ENCODE measurements around the gene ARL6IP5.
A peak's percentile ranks its signal among the peaks of the same experiment; 100 is the strongest.

ARL6IP5 gene

GRCh38 chr3:69079269-69080159, 5.2 kb upstream of the ARL6IP5 start:
- DNase-seq (ENCODE audit: low read depth in 2 of 2): no peak
- peak overlapping the region; percentile 61 to 72 for H3K4me3 ChIP-seq (replicated peaks in 1 of 2; ENCODE audit: low read depth in 2 of 2, low read length in 2 of 2)
- TF ChIP-seq, protein P1, sequence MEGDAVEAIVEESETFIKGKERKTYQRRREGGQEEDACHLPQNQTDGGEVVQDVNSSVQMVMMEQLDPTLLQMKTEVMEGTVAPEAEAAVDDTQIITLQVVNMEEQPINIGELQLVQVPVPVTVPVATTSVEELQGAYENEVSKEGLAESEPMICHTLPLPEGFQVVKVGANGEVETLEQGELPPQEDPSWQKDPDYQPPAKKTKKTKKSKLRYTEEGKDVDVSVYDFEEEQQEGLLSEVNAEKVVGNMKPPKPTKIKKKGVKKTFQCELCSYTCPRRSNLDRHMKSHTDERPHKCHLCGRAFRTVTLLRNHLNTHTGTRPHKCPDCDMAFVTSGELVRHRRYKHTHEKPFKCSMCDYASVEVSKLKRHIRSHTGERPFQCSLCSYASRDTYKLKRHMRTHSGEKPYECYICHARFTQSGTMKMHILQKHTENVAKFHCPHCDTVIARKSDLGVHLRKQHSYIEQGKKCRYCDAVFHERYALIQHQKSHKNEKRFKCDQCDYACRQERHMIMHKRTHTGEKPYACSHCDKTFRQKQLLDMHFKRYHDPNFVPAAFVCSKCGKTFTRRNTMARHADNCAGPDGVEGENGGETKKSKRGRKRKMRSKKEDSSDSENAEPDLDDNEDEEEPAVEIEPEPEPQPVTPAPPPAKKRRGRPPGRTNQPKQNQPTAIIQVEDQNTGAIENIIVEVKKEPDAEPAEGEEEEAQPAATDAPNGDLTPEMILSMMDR (IDR thresholded peaks at IDR 0.05; ENCODE audit: low read depth, low read length): no peak

DNA sequence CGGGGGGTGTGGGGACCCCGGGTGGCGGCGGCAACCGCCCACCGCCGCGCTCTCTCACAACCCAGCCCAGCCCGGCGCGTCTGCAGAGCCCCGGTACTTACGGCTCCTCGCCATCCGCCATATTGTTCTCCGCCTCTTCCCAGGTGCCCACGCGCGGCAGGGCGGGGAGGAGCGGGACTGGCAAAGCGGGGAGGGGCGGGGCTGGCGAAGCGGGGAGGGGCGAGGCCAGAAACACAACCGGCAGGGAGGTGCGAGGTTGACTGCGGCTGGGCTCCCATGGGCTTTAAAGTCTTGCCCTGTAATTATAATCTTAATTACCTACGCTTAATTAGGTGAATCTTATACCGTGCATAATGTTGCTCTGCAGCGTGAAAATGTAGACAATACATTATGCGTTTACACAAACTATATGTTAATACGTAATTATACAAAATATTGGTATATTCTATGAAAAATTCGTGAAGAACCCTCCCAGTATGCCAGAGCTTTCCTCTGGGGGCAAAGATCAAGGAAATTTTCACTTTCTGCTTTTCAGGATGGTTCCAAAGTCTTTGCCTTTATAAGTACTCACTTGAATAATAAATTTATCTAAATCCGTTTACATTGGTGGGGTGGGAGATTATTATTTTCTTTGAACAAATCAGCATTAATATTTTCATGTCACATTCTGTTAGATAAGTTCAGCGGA, 4.4 kb upstream of the ARL6IP5 start, which contains the start of gene UBA3:
Gene UBA3 (minus strand): TSS at position 133 of the 688 bp plus-strand sequence. CDS start 12 bp downstream, at position 121.
- peak; percentile 82 to 89 for DNase-seq (ENCODE audit: low read depth in 2 of 2)
- TF ChIP-seq, protein P1 (IDR thresholded peaks at IDR 0.05; ENCODE audit: low read depth, low read length): no peak
- peak within 1 kb of the TSS; percentile 61 to 72 for H3K4me3 ChIP-seq (replicated peaks in 1 of 2; ENCODE audit: low read depth in 2 of 2, low read length in 2 of 2)

GRCh38 chr3:69081583-69082262, 3.0 kb upstream of the ARL6IP5 start:
- no peak overlapping the region for H3K4me3 ChIP-seq (replicated peaks in 1 of 2; ENCODE audit: low read depth in 2 of 2, low read length in 2 of 2)
- DNase-seq (ENCODE audit: low read depth in 2 of 2): no peak
- TF ChIP-seq, protein P1 (IDR thresholded peaks at IDR 0.05; ENCODE audit: low read depth, low read length): no peak

DNA sequence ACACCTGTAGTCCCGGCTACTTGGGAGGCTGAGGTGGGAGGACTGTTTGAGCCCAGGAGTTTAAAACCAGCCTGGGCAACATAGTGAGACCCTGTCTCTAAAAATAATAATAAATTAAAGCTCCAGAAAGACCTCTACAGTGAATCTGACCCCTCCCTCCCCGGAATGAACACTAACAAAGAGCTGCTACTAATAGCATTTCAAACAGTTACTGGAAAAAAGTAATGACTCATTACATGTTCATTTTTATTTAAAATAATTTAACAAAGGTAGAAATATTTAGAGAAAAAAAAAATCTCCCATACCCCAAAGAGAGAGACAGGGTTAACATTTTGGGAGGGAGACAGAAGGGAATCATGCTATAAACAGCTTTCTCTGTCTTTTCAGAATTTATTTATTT, 2.4 kb upstream of the ARL6IP5 start:
- no peak overlapping the region for H3K4me3 ChIP-seq (replicated peaks in 1 of 2; ENCODE audit: low read depth in 2 of 2, low read length in 2 of 2)
- no peak for DNase-seq (ENCODE audit: low read depth in 2 of 2)
- TF ChIP-seq, protein P1 (IDR thresholded peaks at IDR 0.05; ENCODE audit: low read depth, low read length): no peak

DNA sequence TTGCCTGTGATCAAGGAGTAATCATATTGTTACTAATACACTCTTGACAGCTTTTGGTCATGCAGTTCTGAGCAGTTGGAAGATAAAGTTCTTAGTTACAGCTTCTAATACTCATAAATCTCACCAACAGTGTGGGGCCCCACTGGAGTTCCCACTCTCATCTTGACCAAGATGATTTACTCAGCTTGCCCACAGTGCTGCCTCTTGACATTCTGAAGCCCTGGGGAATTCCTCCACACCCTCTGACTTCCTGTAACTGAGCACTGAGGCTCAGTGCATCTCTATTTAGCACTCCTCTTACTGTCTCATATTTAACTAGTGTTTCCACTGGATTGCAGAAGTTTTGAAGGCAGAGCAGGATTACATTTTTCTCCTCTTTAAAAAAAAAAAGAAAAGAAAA, 1.9 kb upstream of the ARL6IP5 start:
- DNase-seq (ENCODE audit: low read depth in 2 of 2): peak; percentile 82 to 89
- peak overlapping the region in 1 of 2 donors; percentile 2 for H3K4me3 ChIP-seq (replicated peaks in 1 of 2; ENCODE audit: low read depth in 2 of 2, low read length in 2 of 2)
- TF ChIP-seq, protein P1 (IDR thresholded peaks at IDR 0.05; ENCODE audit: low read depth, low read length): no peak

- peak overlapping the region; percentile 75 to 85 for H3K4me3 ChIP-seq (replicated peaks in 1 of 2; ENCODE audit: low read depth in 2 of 2, low read length in 2 of 2)
- peak; percentile 22 to 32 for DNase-seq (ENCODE audit: low read depth in 2 of 2)
- TF ChIP-seq, protein P1 (IDR thresholded peaks at IDR 0.05; ENCODE audit: low read depth, low read length): no peak
Measured at GRCh38 chr3:69085168-69085832, 563 bp downstream of the ARL6IP5 start.

All from cardiac fibroblast (primary cell).